ENCODE results near the gene GBX2. TPM values are rescaled to one million over a fixed set of nuclear protein-coding genes. Genes with fewer than 3 reads are reported as not detected.

GBX2 gene
- total and polyA plus RNA-seq, 10 of the 15 experiments (the other 5 are each of a cell fraction or from before 2014, with no cell fraction given), result not detected

GRCh38 chr2:236168110-236169080 is at the start of gene GBX2 (continued):
- TF ChIP-seq MAX (IDR thresholded peaks at IDR 0.05; ENCODE audit: low read depth, low read length) (no peak), MLLT1 (IDR thresholded peaks at IDR 0.05) (no peak), CHD1 (IDR thresholded peaks at IDR 0.05; ENCODE audit: low read depth, low read length) (no peak)

GRCh38 chr2:236217926-236218325 is 49.7 kb upstream of the GBX2 start:
- H3K4me2 ChIP-seq (ENCODE audit: control insufficient read depth, insufficient read depth), result no peak overlapping the region
- H3K4me1 ChIP-seq (ENCODE audit: control insufficient read depth, insufficient read depth, low read length), result no peaks in the 10 kb centered on the region
- BruUV-seq (replicated peaks), result no TSS peak
- TF ChIP-seq CHD2 (IDR thresholded peaks at IDR 0.05; ENCODE audit: borderline replicate concordance, low read depth, low read length), result no peak
- TF ChIP-seq ATF7 (IDR thresholded peaks at IDR 0.05; ENCODE audit: low read depth), result no peak
- TF ChIP-seq PAX8 (IDR thresholded peaks at IDR 0.05), result no peak
- TF ChIP-seq HCFC1 (IDR thresholded peaks at IDR 0.05; ENCODE audit: low read length), result no peak
- no peak for TF ChIP-seq ZNF384 (IDR thresholded peaks at IDR 0.05; ENCODE audit: borderline replicate concordance, low read depth, low read length)
- TF ChIP-seq DPF2 (IDR thresholded peaks at IDR 0.05), result no peak
- no peak for TF ChIP-seq BRCA1 (IDR thresholded peaks at IDR 0.05; ENCODE audit: low read depth, low read length)
- no peak for TF ChIP-seq SIX5 (IDR thresholded peaks at IDR 0.05; ENCODE audit: low read depth, low read length, severe bottlenecking)
- no peak for TF ChIP-seq FOXM1 (IDR thresholded peaks at IDR 0.05; ENCODE audit: low read depth, low read length)
- TF ChIP-seq E2F8 (IDR thresholded peaks at IDR 0.05; ENCODE audit: low read depth, partially characterized antibody), result no peak
- intact Hi-C loops (cut with micrococcal nuclease; ENCODE audit: unreplicated experiment) (no loop called here), in situ Hi-C loops (cut with MboI) (no loop called here)
- FAIRE-seq, result no peak
- no peaks in the 10 kb centered on the region for H3K9me3 ChIP-seq (replicated peaks; ENCODE audit: control insufficient read depth, insufficient read depth, low read length)
- ChIA-PET POLR2A (no interaction called here), RAD21 (ENCODE audit: unreplicated experiment) (no interaction called here), SMC1A (ENCODE audit: uncharacterized antibody, unreplicated experiment) (no interaction called here), CTCF (no interaction called here)
- no peak for ATAC-seq
- H3K79me2 ChIP-seq (ENCODE audit: control insufficient read depth, insufficient read depth, low read length), result no peaks in the 10 kb centered on the region
- H3K36me3 ChIP-seq (ENCODE audit: control insufficient read depth in 2 of 2, insufficient read depth in 2 of 2, low read length in 1 of 2), result no peaks in the 10 kb centered on the region
- H2AFZ ChIP-seq (ENCODE audit: control insufficient read depth, low read depth, low read length), result no peak overlapping the region
- no peak overlapping the region for H3K27ac ChIP-seq (ENCODE audit: control insufficient read depth, insufficient read depth)
- no peak overlapping the region for H3K9ac ChIP-seq (ENCODE audit: control insufficient read depth, insufficient read depth, low read length)
- H3K4me3 ChIP-seq, result no peak overlapping the region
- whole genome bisulfite sequencing (ENCODE audit: insufficient coverage, insufficient replicate concordance, low lambda C conversion rate, missing lambda C conversion rate), result 10% methylated on average over 4 of the region's 4 CpGs
- H4K20me1 ChIP-seq (ENCODE audit: control insufficient read depth, insufficient read depth), result no peaks in the 10 kb centered on the region
- H3K27me3 ChIP-seq (replicated peaks in 1 of 2; ENCODE audit: control insufficient read depth in 2 of 2, insufficient read depth in 2 of 2, low read length in 1 of 2), result no peaks in the 10 kb centered on the region; a peak in 2 of 4 replicates
- DNase-seq (ENCODE audit: low read depth, low spot score), result no peak

Measured in GM12878 (cell line).